CD4-positive, alpha-beta T cell treated with Interleukin-4 for 1 hour (primary cell): Measurements from ENCODE around the gene IFIT2.
"Not testable (repeated sequence)": the region's sequence is repeated elsewhere in the genome, so short reads cannot be mapped to it uniquely, and the experiment has no call there.

Source experiments
- DNase-seq, 2 donors: peaks; one replicate each; pipeline ENCODE4 v3.0.0-alpha.2; 2020 to 2022

Gene IFIT2

GRCh38 chr10:89343089-89343767, 41.4 kb downstream of the IFIT2 start:
- DNase-seq = no peak

- no peak for DNase-seq
These were observed 42.3 kb downstream of the IFIT2 start for GRCh38 chr10:89344156-89344555.

GRCh38 chr10:89345367-89346000, 43.6 kb downstream of the IFIT2 start:
- no peak for DNase-seq

- DNase-seq = no peak
These were observed 44.8 kb downstream of the IFIT2 start for GRCh38 chr10:89346405-89347254.

GRCh38 chr10:89347701-89348457, 46.0 kb downstream of the IFIT2 start:
- DNase-seq = no peak

- DNase-seq = no peak
These were observed 46.6 kb downstream of the IFIT2 start for GRCh38 chr10:89348481-89348880.

GRCh38 chr10:89348975-89349374, 47.1 kb downstream of the IFIT2 start:
- DNase-seq = no peak

- DNase-seq = not testable (repeated sequence)
These were observed 48.9 kb downstream of the IFIT2 start for GRCh38 chr10:89350631-89351315.

- no peak for DNase-seq
These were observed 49.5 kb downstream of the IFIT2 start for GRCh38 chr10:89351412-89351779.

GRCh38 chr10:89351780-89352597, 50.1 kb downstream of the IFIT2 start:
- DNase-seq = no peak

- no peak for DNase-seq
These were observed 51.0 kb downstream of the IFIT2 start for GRCh38 chr10:89352802-89353201.

- DNase-seq = no peak
These were observed 53.6 kb downstream of the IFIT2 start for GRCh38 chr10:89355394-89355931.

GRCh38 chr10:89357096-89357495, 55.2 kb downstream of the IFIT2 start:
- no peak for DNase-seq

- DNase-seq = no peak
These were observed 56.1 kb downstream of the IFIT2 start for GRCh38 chr10:89357975-89358374.
